ENCODE data around the gene GASK1A.

DNA sequence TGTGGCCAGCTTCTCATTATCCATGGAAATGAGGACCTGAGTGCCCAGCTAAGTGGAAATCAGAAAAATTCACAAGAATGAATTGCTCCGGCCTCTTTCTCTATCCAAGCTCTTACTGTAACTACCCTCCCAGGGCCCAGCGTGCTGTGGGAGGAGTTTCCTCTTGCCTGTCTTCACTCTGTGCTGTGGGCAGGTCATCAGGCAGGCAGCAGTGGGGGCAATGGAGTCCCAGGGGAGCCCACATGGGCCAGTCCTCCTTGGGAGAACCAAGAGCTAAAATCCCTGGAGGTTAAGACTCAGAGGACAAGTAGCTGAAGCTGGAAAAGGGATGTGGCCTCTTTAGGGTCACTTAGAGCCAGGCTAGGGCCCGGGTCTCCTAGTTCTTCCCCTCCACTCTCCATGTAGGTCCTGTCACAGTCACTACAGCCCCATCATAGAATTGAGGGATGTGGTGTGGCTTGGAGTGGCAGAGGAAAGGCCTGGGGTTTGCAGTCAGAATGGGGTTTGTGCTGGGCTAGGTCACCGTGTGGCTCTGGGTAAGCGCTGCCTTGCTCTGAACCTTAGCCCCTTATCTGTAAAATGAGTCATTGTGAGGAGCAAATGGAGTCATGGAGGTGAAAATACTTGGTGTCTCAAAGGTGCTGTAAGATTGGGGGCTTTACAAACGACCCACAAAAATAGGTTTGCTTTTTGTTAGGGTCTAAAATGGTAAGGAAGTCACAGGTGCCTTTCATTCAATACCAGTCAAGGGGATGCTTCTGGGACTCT is 3.7 kb downstream of the GASK1A start:
- TF ChIP-seq POLR2A (IDR thresholded peaks at IDR 0.05): no peak
- TF ChIP-seq, protein P1, sequence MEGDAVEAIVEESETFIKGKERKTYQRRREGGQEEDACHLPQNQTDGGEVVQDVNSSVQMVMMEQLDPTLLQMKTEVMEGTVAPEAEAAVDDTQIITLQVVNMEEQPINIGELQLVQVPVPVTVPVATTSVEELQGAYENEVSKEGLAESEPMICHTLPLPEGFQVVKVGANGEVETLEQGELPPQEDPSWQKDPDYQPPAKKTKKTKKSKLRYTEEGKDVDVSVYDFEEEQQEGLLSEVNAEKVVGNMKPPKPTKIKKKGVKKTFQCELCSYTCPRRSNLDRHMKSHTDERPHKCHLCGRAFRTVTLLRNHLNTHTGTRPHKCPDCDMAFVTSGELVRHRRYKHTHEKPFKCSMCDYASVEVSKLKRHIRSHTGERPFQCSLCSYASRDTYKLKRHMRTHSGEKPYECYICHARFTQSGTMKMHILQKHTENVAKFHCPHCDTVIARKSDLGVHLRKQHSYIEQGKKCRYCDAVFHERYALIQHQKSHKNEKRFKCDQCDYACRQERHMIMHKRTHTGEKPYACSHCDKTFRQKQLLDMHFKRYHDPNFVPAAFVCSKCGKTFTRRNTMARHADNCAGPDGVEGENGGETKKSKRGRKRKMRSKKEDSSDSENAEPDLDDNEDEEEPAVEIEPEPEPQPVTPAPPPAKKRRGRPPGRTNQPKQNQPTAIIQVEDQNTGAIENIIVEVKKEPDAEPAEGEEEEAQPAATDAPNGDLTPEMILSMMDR (IDR thresholded peaks at IDR 0.05): no peak
